ENCODE results near the gene MRPS11. TPM values are rescaled to one million over a fixed set of nuclear protein-coding genes. Genes with fewer than 3 reads are reported as not detected.
"Not testable (repeated sequence)": the region's sequence is repeated elsewhere in the genome, so short reads cannot be mapped to it uniquely, and the experiment has no call there.

Gene MRPS11
- polyA plus RNA-seq, 2 of the 4 experiments (the other 2 are of a cell fraction) = 99.0 to 122 TPM

- TF ChIP-seq REST (IDR thresholded peaks at IDR 0.05) (no peak), RCOR1 (IDR thresholded peaks at IDR 0.05; ENCODE audit: low read depth, low read length) (no peak), SMC3 (IDR thresholded peaks at IDR 0.05) (no peak), NPAS2 (CRISPR knock-in tag; IDR thresholded peaks at IDR 0.05; ENCODE audit: borderline replicate concordance) (no peak), CHD2 (IDR thresholded peaks at IDR 0.05; ENCODE audit: low read length, partially characterized antibody) (no peak), RFX5 (IDR thresholded peaks at IDR 0.05) (no peak), SREBF2 (IDR thresholded peaks at IDR 0.05) (no peak)
Observed at GRCh38 chr15:88513195-88513594, 45.7 kb downstream of the MRPS11 start (continued).

GRCh38 chr15:88518903-88519302, 51.4 kb downstream of the MRPS11 start:
- H3K4me2 ChIP-seq = no peak overlapping the region
- no peak for FAIRE-seq
- H3K9me3 ChIP-seq = no peaks in the 10 kb centered on the region
- no peak overlapping the region for H3K27ac ChIP-seq
- DNase-seq (ENCODE audit: low read depth in 1 of 2, low spot score in 1 of 2) = no peak
- CTCF ChIA-PET = interaction anchor here (0.9 to 1.6 kb wide), 5 partner anchors 10 to 63 kb away, joined by 3 to 6 read pairs (median 4); no protein-coding TSS in a partner anchor
- no peak for TF ChIP-seq EHMT2 (IDR thresholded peaks at IDR 0.05; ENCODE audit: low read depth)
- TF ChIP-seq NR3C1 (IDR thresholded peaks at IDR 0.05) = no peak
- no peak for TF ChIP-seq ZSCAN20 (CRISPR knock-in tag; IDR thresholded peaks at IDR 0.05)
- TF ChIP-seq CHD2 (IDR thresholded peaks at IDR 0.05; ENCODE audit: low read length, partially characterized antibody) = no peak
- TF ChIP-seq EP300 (IDR thresholded peaks at IDR 0.05) = no peak
- 87% methylated on average over 3 of the region's 3 CpGs for WGBS (ENCODE audit: missing lambda C conversion rate)
- POLR2A ChIA-PET = interaction anchor here (0.6 kb wide), 1 partner anchor 21 kb away, joined by 4 read pairs; no protein-coding TSS in a partner anchor
- H3K4me3 ChIP-seq = no peak overlapping the region
- no peaks in the 10 kb centered on the region for H3K4me1 ChIP-seq
- no peak for ATAC-seq

- FAIRE-seq; H3K9me3 ChIP-seq; DNase-seq (ENCODE audit: low read depth in 1 of 2, low spot score in 1 of 2); H3K4me3 ChIP-seq; H3K27ac ChIP-seq; ATAC-seq; CTCF ChIA-PET; H3K4me2 ChIP-seq; H3K4me1 ChIP-seq; POLR2A ChIA-PET: not testable (repeated sequence)
- WGBS (ENCODE audit: missing lambda C conversion rate) = 87% methylated on average over 12 of the region's 23 CpGs
Observed at GRCh38 chr15:88524094-88524493, 56.6 kb downstream of the MRPS11 start.

- ATAC-seq (no peak), DNase-seq (ENCODE audit: low read depth in 1 of 2, low spot score in 1 of 2) (no peak), FAIRE-seq (no peak)
- Histone ChIP-seq H3K4me1 (no peaks in the 10 kb centered on the region), H3K4me2 (no peak overlapping the region), H3K4me3 (no peak overlapping the region), H3K9me3 (no peaks in the 10 kb centered on the region), H3K27ac (no peak overlapping the region)
- ChIA-PET POLR2A (no interaction called here), CTCF (interaction anchor here (0.9 kb wide), 1 partner anchor 11 kb away, joined by 3 read pairs; no protein-coding TSS in a partner anchor)
- no peak for TF ChIP-seq NPAS2 (CRISPR knock-in tag; IDR thresholded peaks at IDR 0.05; ENCODE audit: borderline replicate concordance)
- no peak for TF ChIP-seq EHMT2 (IDR thresholded peaks at IDR 0.05; ENCODE audit: low read depth)
- TF ChIP-seq RFX5 (IDR thresholded peaks at IDR 0.05) = no peak
- no peak for TF ChIP-seq EHF (CRISPR knock-in tag; IDR thresholded peaks at IDR 0.05)
- TF ChIP-seq NR3C1 (IDR thresholded peaks at IDR 0.05) = no peak
- no peak for TF ChIP-seq HOXB13 (CRISPR knock-in tag; IDR thresholded peaks at IDR 0.05; ENCODE audit: low read depth)
- no peak for TF ChIP-seq JUNB (IDR thresholded peaks at IDR 0.05)
- no peak for TF ChIP-seq MYC (IDR thresholded peaks at IDR 0.05; ENCODE audit: borderline replicate concordance, low read length)
- no peak for TF ChIP-seq HOXB5 (CRISPR knock-in tag; IDR thresholded peaks at IDR 0.05)
- no peak for TF ChIP-seq TFCP2L1 (CRISPR knock-in tag; IDR thresholded peaks at IDR 0.05)
- no peak for TF ChIP-seq ATOH8 (CRISPR knock-in tag; IDR thresholded peaks at IDR 0.05; ENCODE audit: low read depth)
- no peak for TF ChIP-seq CHD2 (IDR thresholded peaks at IDR 0.05; ENCODE audit: low read length, partially characterized antibody)
- no peak for TF ChIP-seq CHD4 (IDR thresholded peaks at IDR 0.05; ENCODE audit: borderline replicate concordance)
- TF ChIP-seq JUN (IDR thresholded peaks at IDR 0.05) = no peak
- no peak for TF ChIP-seq ZC3H11A (IDR thresholded peaks at IDR 0.05)
- TF ChIP-seq CBX2 (IDR thresholded peaks at IDR 0.05; ENCODE audit: borderline replicate concordance, low read depth) = no peak
- no peak for TF ChIP-seq CBX8 (IDR thresholded peaks at IDR 0.05)
- no peak for TF ChIP-seq HDAC2 (IDR thresholded peaks at IDR 0.05)
- TF ChIP-seq, protein P1, sequence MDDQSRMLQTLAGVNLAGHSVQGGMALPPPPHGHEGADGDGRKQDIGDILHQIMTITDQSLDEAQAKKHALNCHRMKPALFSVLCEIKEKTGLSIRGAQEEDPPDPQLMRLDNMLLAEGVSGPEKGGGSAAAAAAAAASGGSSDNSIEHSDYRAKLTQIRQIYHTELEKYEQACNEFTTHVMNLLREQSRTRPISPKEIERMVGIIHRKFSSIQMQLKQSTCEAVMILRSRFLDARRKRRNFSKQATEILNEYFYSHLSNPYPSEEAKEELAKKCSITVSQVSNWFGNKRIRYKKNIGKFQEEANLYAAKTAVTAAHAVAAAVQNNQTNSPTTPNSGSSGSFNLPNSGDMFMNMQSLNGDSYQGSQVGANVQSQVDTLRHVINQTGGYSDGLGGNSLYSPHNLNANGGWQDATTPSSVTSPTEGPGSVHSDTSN (IDR thresholded peaks at IDR 0.05) = no peak
Observed at GRCh38 chr15:88525418-88525817, 57.9 kb downstream of the MRPS11 start.

Measured in A549 (cell line).